HEK293 (cell line): ENCODE measurements around the gene DCTN3.

Experiments
- HOXA7 ChIP-seq: sonication (generic); formaldehyde crosslinking; IDR thresholded peaks from 2 replicates; pipeline ENCODE4 v1.8.1; 2022; ENCODE audit warnings: missing genetic modification reagents, borderline replicate concordance
- ZNF23 ChIP-seq: fragments of 450-650 bp; formaldehyde crosslinking; IDR thresholded peaks from 2 replicates; pipeline ENCODE4 v1.5.1; 2016; ENCODE audit warnings: missing biosample characterization, missing genetic modification characterization, borderline replicate concordance
- ZNF311 ChIP-seq: fragments of 450-650 bp; formaldehyde crosslinking; IDR thresholded peaks from 2 replicates; pipeline ENCODE4 v1.5.1; 2017; ENCODE audit warnings: missing biosample characterization, missing genetic modification characterization, borderline replicate concordance
- ZNF324 ChIP-seq: fragments of 450-650 bp; formaldehyde crosslinking; IDR thresholded peaks from 2 replicates; pipeline ENCODE4 v1.5.1; 2016; ENCODE audit warnings: missing biosample characterization, missing genetic modification characterization
- ZNF560 ChIP-seq: fragments of 450-650 bp; formaldehyde crosslinking; IDR thresholded peaks from 2 replicates; pipeline ENCODE4 v1.5.1; 2017; ENCODE audit warnings: missing biosample characterization, missing genetic modification characterization, borderline replicate concordance
- ZNF610 ChIP-seq: fragments of 450-650 bp; formaldehyde crosslinking; IDR thresholded peaks from 2 replicates; pipeline ENCODE4 v1.5.1; 2016; ENCODE audit warnings: missing biosample characterization, missing genetic modification characterization, borderline replicate concordance
- ZNF777 ChIP-seq: fragments of 450-650 bp; formaldehyde crosslinking; IDR thresholded peaks from 2 replicates; pipeline ENCODE4 v1.5.1; 2017; ENCODE audit warnings: missing biosample characterization, missing genetic modification characterization, borderline replicate concordance
- ZNF785 ChIP-seq: fragments of 450-650 bp; formaldehyde crosslinking; IDR thresholded peaks from 2 replicates; pipeline ENCODE4 v1.5.1; 2016; ENCODE audit warnings: missing biosample characterization, missing genetic modification characterization
- ZSCAN16 ChIP-seq: fragments of 450-650 bp; formaldehyde crosslinking; IDR thresholded peaks from 2 replicates; pipeline ENCODE4 v1.5.1; 2016; ENCODE audit warnings: missing biosample characterization, missing genetic modification characterization
- TF ChIP-seq, protein P1 (sequence below): fragments of 450-650 bp; formaldehyde crosslinking; IDR thresholded peaks from 2 replicates; pipeline ENCODE4 v1.5.1; 2016; ENCODE audit warnings: missing biosample characterization, missing genetic modification characterization
- TF ChIP-seq, protein P2 (sequence below): fragments of 450-650 bp; formaldehyde crosslinking; conservative IDR thresholded peaks from 2 replicates; pipeline ENCODE4 v1.5.1; 2016; ENCODE audit warnings: low read depth, missing biosample characterization, missing genetic modification characterization

DNA sequence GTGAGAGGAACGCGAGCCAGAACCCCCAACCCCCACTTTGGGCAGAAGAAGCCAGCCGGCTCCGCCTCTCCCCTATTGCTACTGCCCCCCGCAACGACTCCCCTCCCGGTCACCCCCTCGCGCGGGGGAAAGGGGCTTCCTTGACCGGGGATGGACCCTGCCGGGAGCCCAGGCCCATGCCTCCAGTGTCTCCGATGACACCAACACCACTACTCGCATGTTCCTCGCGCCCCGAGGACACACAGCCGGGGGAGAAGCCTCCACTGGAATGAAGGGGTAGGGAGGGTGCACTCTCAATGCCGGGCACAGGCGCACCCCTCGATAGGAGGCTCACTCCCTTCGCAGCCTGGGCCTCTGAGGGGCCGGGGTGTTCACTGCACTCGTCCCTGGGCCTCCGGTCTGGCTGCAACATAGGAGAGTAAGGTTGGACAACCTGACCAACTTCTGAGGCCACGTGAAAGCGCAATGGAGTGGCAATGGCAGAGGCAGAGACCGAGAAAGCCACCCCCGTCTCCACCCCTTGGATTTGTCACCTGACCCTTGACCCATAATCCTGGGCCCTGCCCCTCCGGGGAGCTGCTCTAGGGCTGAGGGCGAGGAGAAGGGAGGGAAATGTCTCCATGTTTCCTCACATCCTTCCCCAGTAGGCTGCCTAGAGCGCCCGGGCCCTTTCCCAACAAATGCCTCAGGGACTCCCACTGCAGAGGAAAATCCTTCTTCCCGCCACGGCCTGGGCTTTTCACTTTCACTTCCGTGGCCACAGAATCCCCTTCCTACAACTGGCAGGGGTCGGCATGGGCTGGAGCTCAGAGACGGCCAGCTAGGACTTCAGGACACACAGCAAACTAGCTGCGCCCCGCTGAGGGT, 29.7 kb downstream of the DCTN3 start:
- TF ChIP-seq ZNF23 (tag by site-specific recombination) (no peak), ZNF777 (tag by site-specific recombination) (no peak), ZNF610 (tag by site-specific recombination) (no peak), HOXA7 (CRISPR knock-in tag) (no peak), ZNF560 (tag by site-specific recombination) (no peak), ZNF785 (tag by site-specific recombination) (no peak), ZSCAN16 (tag by site-specific recombination) (no peak), ZNF324 (tag by site-specific recombination) (no peak), ZNF311 (tag by site-specific recombination) (no peak)
- TF ChIP-seq, protein P1, sequence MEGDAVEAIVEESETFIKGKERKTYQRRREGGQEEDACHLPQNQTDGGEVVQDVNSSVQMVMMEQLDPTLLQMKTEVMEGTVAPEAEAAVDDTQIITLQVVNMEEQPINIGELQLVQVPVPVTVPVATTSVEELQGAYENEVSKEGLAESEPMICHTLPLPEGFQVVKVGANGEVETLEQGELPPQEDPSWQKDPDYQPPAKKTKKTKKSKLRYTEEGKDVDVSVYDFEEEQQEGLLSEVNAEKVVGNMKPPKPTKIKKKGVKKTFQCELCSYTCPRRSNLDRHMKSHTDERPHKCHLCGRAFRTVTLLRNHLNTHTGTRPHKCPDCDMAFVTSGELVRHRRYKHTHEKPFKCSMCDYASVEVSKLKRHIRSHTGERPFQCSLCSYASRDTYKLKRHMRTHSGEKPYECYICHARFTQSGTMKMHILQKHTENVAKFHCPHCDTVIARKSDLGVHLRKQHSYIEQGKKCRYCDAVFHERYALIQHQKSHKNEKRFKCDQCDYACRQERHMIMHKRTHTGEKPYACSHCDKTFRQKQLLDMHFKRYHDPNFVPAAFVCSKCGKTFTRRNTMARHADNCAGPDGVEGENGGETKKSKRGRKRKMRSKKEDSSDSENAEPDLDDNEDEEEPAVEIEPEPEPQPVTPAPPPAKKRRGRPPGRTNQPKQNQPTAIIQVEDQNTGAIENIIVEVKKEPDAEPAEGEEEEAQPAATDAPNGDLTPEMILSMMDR (tag by site-specific recombination): no peak
- TF ChIP-seq, protein P2, sequence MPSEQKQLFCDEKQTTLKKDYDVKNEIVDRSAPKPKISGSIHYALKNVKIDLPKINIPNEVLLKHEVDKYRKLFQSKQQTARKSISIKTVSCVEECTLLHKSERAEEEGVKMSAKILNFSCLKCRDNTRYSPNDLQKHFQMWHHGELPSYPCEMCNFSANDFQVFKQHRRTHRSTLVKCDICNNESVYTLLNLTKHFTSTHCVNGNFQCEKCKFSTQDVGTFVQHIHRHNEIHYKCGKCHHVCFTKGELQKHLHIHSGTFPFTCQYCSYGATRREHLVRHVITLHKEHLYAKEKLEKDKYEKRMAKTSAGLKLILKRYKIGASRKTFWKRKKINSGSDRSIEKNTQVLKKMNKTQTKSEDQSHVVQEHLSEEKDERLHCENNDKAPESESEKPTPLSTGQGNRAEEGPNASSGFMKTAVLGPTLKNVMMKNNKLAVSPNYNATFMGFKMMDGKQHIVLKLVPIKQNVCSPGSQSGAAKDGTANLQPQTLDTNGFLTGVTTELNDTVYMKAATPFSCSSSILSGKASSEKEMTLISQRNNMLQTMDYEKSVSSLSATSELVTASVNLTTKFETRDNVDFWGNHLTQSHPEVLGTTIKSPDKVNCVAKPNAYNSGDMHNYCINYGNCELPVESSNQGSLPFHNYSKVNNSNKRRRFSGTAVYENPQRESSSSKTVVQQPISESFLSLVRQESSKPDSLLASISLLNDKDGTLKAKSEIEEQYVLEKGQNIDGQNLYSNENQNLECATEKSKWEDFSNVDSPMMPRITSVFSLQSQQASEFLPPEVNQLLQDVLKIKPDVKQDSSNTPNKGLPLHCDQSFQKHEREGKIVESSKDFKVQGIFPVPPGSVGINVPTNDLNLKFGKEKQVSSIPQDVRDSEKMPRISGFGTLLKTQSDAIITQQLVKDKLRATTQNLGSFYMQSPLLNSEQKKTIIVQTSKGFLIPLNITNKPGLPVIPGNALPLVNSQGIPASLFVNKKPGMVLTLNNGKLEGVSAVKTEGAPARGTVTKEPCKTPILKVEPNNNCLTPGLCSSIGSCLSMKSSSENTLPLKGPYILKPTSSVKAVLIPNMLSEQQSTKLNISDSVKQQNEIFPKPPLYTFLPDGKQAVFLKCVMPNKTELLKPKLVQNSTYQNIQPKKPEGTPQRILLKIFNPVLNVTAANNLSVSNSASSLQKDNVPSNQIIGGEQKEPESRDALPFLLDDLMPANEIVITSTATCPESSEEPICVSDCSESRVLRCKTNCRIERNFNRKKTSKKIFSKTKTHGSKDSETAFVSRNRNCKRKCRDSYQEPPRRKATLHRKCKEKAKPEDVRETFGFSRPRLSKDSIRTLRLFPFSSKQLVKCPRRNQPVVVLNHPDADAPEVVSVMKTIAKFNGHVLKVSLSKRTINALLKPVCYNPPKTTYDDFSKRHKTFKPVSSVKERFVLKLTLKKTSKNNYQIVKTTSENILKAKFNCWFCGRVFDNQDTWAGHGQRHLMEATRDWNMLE: no peak
